COR-L47 (cell line): Measurements from ENCODE around the gene COPG1.
"Not testable (repeated sequence)": the region's sequence is repeated elsewhere in the genome, so short reads cannot be mapped to it uniquely, and the experiment has no call there.

Experiments used
- DNase-seq: peaks from one replicate; lab custom pipeline; 2025; lab: John Stamatoyannopoulos, UW

The COPG1 gene

GRCh38 chr3:129249284-129250065 lies at the start of gene COPG1:
Gene COPG1, plus strand, starts transcription at chr3:129249606. Its CDS starts 104 bp downstream, at chr3:129249710.
- peak; percentile 92 for DNase-seq

- DNase-seq: no peak
Observed at GRCh38 chr3:129204473-129204872, 44.9 kb upstream of the COPG1 start.

- DNase-seq: no peak
Observed at GRCh38 chr3:129205109-129205832, 44.1 kb upstream of the COPG1 start.

GRCh38 chr3:129207479-129207878 lies 41.9 kb upstream of the COPG1 start:
- no peak for DNase-seq

GRCh38 chr3:129211345-129211744 lies 38.1 kb upstream of the COPG1 start:
- DNase-seq: no peak

GRCh38 chr3:129211772-129212171 lies 37.6 kb upstream of the COPG1 start:
- peak; percentile 92 for DNase-seq

GRCh38 chr3:129213238-129213637 lies 36.2 kb upstream of the COPG1 start:
- no peak for DNase-seq

GRCh38 chr3:129218742-129219141 lies 30.7 kb upstream of the COPG1 start:
- no peak for DNase-seq

GRCh38 chr3:129224387-129224786 lies 25.0 kb upstream of the COPG1 start:
- DNase-seq: not testable (repeated sequence)

GRCh38 chr3:129224984-129225393 lies 24.4 kb upstream of the COPG1 start:
- peak; percentile 76 for DNase-seq

GRCh38 chr3:129226374-129226773 lies 23.0 kb upstream of the COPG1 start:
- no peak for DNase-seq

GRCh38 chr3:129228891-129229585 lies 20.4 kb upstream of the COPG1 start:
- no peak for DNase-seq

GRCh38 chr3:129230311-129231019 lies 18.9 kb upstream of the COPG1 start:
- no peak for DNase-seq

GRCh38 chr3:129231331-129232119 lies 17.9 kb upstream of the COPG1 start:
- DNase-seq: no peak

GRCh38 chr3:129233538-129233937 lies 15.9 kb upstream of the COPG1 start:
- no peak for DNase-seq

GRCh38 chr3:129234441-129234840 lies 15.0 kb upstream of the COPG1 start:
- no peak for DNase-seq

- no peak for DNase-seq
Observed at GRCh38 chr3:129235344-129235917, 14.0 kb upstream of the COPG1 start.

- no peak for DNase-seq
Observed at GRCh38 chr3:129238945-129239705, 10.3 kb upstream of the COPG1 start.

- DNase-seq: no peak
Observed at GRCh38 chr3:129239991-129240390, 9.4 kb upstream of the COPG1 start.

GRCh38 chr3:129240436-129240835 lies 9.0 kb upstream of the COPG1 start:
- DNase-seq: no peak
